8988T (cell line): ENCODE data around the gene WHAMM.
"Not testable (repeated sequence)": the region's sequence is repeated elsewhere in the genome, so short reads cannot be mapped to it uniquely, and the experiment has no call there.

Experiments used
- DNase-seq: peaks from one replicate; pipeline ENCODE4 v3.0.0; 2011

Gene WHAMM

GRCh38 chr15:82809308-82810060 is at the start of gene WHAMM:
Gene WHAMM (plus strand): TSS chr15:82809628. CDS start chr15:82809727, 99 bp downstream.
- DNase-seq, result peak; percentile 50

DNA sequence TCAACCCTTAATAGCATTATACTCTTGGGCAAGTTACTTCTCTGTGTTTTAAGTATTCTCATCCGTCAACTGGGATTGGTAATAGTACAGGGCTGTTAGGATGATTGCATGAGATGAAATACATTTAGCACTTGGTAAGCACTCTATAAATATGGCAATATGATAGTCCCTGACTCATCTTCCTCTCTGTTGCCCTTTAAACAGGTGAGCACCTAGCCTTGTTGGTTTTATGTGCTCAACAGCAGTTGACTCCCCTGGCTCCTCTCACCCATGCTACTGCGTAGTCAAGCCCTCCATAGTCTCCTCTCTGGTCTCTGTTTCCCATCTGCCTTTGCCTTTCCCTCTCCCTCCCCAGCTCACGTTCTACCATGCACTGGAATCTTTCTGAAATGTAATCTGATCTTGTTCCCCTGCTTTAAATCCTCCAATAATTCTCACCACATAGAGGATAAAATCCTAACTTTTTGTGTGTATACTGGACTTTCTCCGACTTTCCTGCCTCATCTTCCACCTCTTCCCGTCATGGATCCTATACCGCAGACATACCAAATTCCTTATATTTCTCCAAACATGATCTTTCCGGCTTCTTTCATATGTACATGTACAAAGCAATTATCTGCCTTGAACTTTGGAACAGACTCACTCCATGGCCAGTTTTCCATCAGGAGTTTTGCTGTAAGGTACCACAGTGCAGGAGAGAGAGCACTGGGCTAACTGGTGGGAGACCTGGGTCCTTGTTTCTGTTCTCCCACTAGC is 45.9 kb upstream of the WHAMM start:
- no peak for DNase-seq

DNA sequence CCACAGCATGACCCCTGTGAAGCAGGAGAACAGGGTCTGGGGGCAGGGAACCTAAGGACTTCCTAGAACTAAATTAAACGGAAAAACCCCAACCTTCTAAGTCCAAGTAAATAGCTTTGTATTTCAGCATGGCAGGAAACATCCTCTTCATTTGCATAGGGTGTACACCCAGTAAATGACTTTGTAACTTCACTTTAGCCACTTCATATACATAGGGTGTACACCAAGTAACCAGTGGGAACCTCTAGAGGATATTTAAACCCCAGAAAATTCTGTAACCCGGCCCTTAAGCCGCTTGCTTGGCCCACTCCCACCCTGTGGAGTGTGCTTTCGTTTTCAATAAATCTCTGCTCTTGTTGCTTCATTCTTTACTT is 45.3 kb upstream of the WHAMM start:
- DNase-seq, result no peak

- no peak for DNase-seq
These were observed 44.7 kb upstream of the WHAMM start for GRCh38 chr15:82764740-82765139.

- DNase-seq, result not testable (repeated sequence)
These were observed 43.2 kb upstream of the WHAMM start for GRCh38 chr15:82766201-82766600.

GRCh38 chr15:82767163-82767829 is 42.1 kb upstream of the WHAMM start:
- DNase-seq, result no peak

DNA sequence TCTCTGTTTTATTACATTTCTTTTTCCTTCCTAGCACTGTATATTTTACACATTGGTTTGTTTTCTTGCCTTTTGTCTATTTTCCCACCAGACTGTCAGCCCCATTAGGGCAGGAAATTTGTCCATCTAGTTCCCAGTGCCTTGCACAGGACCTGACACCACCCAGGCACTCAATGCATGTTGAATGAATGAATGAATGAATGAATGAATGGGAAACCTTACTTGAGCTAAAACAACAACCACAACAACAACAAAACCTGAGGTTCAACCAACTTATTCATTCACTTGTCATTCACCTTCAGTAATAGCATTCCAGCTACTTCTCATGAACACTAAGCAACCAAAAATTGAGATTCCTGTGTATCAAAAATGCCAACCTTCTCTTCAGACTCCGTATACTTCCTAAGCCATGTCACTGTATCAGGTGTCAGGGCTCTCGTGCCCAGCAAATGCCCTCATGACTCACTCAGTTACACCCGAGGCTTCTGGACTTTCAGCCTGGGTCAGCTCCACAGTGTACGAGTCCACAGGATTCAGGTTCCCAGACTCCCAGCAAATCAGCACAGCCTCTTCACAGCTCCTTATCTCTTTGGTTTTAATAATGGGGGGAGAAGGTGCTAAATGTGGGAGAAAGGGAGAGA is 40.9 kb upstream of the WHAMM start:
- DNase-seq, result no peak

DNA sequence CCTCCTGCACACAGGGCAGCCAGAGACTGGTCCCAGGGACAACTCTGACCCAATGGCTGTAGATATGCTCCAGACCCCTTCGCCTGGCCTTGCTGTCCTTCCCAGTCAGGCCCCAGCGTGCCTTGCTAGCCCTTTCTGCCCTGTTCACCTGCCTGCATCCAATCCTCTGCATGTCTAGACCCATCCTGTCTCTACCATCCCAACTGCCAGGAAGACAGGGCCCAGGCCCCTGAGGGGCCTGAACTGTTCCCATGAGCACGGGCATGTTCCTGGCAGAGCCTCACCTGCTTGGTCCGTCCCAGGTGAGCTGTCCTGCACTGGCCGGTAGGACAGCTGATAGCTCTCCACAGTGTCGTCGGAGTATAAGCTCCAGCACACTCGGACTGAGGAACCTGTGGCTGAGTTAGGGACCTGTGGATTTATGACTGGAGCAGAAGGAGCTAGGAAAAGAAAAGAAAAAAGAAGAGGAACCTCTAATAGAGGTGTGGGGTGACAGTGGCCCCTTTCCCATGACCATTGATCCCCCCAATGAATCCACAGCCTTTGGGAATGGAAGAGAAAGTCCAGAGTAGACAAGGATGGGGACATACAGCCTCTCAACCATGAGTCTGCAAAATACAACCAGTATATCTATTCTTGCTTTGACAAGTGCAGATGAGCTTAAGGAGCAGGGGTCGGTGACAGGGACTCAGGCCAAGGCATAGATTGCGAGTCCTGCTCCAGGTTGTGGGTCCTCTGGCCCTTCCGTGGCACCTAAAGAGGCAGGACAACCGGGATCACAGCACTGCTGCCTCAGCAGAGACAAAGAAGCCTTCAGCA is 37.4 kb upstream of the WHAMM start:
- no peak for DNase-seq

DNA sequence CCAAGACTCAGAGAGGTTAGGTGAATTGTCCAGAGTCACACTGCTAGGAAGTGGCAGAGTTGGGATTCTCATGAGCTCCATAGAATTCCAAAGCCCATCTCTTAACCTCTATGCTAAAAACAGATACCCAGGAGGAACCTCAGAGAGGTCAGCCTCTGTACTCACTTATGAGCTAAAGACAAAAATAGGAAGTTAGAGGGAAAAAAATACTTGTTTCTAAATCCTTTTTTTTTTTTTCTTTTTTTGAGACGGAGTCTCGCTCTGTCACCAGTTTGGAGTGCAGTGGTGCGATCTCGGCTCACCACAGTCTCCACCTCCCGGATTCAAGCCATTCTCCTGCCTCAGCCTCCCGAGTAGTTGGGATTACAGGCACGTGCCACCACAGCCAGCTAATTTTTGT is 34.9 kb upstream of the WHAMM start:
- DNase-seq, result no peak

GRCh38 chr15:82778755-82779154 is 30.7 kb upstream of the WHAMM start:
- no peak for DNase-seq

- no peak for DNase-seq
These were observed 28.1 kb upstream of the WHAMM start for GRCh38 chr15:82781349-82781748.

DNA sequence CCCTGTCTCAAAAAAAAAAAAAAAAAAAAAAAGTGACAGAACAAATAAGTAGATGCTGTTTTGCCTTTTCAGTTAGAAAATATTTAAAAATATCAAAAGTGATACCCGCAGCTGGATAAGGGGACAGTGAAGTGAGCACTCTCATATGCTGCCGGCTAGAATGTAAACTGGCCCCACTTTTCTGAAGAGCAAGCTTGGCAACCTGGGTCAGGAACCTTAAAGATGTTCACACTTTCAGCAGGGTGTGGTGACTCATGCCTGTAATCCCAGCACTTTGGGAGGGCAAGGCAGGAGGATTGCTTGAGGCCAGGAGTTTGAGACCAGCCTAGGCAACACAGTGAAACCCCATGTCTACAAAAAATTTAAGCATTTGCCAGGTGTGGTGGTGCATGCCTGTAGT is 20.9 kb upstream of the WHAMM start:
- DNase-seq, result no peak

- DNase-seq, result no peak
These were observed 19.9 kb upstream of the WHAMM start for GRCh38 chr15:82789491-82789890.

DNA sequence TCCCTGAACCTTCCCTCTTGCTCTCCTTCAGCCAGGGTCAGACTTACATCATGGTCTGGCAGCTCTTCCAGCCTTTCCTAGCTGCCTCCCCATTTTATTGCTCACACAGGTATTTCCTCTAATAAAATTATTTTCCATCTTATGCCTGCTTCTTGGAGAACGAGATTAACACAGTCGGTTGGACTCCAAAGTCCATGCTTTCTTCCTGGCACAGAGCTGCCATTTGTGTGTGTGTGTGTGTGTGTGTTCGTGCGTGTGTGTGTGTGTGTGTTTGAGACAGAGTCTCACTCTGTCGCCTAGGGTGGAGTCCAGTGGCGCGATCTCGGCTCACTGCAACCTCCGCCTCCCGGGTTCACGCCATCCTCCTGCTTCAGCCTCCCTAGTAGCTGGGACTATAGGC is 19.1 kb upstream of the WHAMM start:
- DNase-seq, result no peak

DNA sequence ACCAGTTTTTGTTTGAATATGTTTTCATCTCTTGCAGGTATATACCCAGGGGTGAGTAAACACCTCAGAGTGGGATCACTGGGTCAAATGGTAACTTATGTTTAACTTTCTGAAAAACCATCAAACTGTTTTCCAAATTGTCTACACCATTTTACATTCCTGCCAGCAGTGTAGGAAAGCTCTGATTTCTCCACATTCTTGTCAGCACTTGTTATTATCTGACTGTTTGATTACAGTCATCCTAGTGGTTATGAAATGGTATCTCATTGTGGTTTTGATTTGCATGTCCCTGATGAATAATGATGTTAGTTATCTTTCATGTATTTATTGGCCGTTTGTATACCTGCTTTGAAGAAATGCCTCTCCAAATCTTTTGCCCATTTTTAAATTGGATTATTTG is 17.4 kb upstream of the WHAMM start:
- no peak for DNase-seq

GRCh38 chr15:82793737-82794136 is 15.7 kb upstream of the WHAMM start:
- DNase-seq, result no peak

- no peak for DNase-seq
These were observed 11.3 kb upstream of the WHAMM start for GRCh38 chr15:82798104-82798503.

- DNase-seq, result no peak
These were observed 10.8 kb upstream of the WHAMM start for GRCh38 chr15:82798531-82799166.

DNA sequence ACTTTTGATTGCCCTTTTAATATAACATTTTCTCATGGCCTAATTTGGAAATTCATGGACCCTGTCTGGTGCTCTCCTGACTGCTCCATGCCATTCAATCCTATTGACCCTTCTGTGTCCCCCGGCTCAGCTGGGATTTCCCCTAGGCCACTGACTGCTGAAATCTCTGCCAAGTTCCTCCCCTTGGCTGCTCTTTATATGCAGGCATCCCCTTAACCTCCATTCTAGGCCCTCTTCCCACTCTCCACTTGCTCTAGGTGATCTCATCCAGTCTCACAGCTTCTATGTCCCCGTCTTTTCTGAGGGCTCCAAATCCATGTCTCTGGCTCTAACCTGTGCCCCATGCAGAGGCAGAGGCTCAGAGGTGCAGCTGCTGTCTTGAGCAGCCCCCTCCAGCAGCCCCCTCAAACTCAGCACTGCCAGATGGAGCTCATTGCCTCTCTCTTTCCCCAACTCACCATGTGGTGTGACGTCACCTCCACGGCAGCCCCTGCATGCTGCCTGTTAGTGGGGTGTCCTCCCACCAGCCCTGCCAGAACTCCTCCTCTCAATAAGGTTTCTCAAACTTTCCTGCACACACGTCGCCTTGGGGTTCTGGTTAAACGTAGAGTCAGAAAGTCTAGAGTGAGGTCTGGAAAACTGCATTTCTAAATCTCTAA is 10.1 kb upstream of the WHAMM start:
- no peak for DNase-seq

DNA sequence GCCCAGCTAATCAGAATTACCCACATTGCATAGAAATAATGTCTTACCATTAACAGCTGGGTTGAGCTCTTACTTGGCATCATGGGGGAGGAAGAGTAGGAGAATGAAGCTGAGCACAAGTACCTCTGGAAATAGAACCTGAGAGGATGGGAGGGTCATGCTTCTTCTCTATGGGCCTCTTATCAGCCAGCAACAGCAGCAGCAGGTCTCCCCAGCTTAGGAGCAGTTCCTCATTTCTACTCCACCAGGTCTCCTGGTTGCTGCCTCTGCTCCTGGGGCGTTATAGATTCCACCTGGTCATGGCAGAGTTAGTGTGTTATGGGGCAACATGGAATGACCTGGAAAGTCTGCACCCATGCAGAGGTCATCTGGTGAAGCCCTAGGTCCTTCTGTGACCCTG is 6.9 kb upstream of the WHAMM start:
- DNase-seq, result no peak

GRCh38 chr15:82803793-82804574 is 5.4 kb upstream of the WHAMM start:
- DNase-seq, result no peak
